ENCODE results near the gene CLN5.

DNA sequence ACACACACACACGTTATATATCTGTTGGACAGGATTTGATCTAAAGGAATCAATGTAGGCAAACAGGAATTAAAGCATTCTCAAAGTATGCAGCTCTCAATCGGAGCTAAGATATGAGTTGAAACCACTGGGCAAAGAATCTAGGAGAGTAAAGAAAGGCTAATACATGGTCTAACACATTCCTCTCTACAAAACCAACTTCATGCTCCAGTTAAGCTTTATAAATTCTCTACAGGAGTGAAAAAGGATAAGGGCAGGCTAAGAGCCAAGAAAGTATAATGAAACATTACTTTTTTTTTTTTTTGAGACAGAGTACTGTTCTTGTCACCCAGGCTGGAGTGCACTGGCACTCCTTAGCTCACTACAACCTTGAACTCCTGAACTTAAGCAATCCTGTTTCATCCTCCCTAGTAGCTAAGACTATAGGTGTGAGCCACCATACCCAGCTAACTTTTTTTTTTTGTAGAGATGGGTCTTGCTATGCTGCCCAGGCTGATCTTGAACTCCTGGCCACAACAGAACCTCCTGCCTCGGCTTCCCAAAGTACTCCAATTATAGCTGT lies 24.5 kb downstream of the CLN5 start:
- TF ChIP-seq CTCF (IDR thresholded peaks at IDR 0.05) (no peak), POLR2A (IDR thresholded peaks at IDR 0.05) (no peak)

All from thyroid gland (tissue), 4 donors.